ENCODE measurements around the gene LRRC47.

DNA sequence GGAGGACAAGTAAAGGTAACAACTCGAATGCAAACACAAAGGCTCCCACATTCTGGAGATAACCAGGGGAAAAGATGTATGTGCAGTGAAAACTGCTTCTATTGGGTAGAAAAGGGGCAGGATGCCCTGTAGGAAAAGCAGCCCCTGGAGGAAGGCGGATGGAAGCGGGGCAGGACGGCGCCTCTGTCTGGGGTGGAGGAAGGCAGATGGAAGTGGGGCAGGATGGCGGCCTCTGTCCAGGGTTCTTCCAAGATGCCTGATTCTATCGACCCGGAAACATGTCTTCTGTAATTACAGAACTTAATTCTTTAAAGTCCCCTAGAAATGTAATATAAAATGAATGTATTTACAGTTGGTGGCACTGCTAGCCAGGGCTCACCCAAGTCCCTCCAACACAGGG is 24.0 kb upstream of the LRRC47 start:
- TF ChIP-seq, protein P1, sequence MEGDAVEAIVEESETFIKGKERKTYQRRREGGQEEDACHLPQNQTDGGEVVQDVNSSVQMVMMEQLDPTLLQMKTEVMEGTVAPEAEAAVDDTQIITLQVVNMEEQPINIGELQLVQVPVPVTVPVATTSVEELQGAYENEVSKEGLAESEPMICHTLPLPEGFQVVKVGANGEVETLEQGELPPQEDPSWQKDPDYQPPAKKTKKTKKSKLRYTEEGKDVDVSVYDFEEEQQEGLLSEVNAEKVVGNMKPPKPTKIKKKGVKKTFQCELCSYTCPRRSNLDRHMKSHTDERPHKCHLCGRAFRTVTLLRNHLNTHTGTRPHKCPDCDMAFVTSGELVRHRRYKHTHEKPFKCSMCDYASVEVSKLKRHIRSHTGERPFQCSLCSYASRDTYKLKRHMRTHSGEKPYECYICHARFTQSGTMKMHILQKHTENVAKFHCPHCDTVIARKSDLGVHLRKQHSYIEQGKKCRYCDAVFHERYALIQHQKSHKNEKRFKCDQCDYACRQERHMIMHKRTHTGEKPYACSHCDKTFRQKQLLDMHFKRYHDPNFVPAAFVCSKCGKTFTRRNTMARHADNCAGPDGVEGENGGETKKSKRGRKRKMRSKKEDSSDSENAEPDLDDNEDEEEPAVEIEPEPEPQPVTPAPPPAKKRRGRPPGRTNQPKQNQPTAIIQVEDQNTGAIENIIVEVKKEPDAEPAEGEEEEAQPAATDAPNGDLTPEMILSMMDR (IDR thresholded peaks at IDR 0.05; ENCODE audit: low read depth, low read length, poor library complexity, severe bottlenecking), result no peak
- no peak for TF ChIP-seq EZH2phosphoT487 (IDR thresholded peaks at IDR 0.05; ENCODE audit: borderline replicate concordance, low read length)

All from DOHH2 (cell line).